ENCODE measurements around the gene ARL5A.

The ARL5A gene

GRCh38 chr2:151769606-151770005 lies 58.6 kb downstream of the ARL5A start:
- no peak overlapping the region for H3K4me3 ChIP-seq (ENCODE audit: low read depth, low read length)
- TF ChIP-seq, protein P1, sequence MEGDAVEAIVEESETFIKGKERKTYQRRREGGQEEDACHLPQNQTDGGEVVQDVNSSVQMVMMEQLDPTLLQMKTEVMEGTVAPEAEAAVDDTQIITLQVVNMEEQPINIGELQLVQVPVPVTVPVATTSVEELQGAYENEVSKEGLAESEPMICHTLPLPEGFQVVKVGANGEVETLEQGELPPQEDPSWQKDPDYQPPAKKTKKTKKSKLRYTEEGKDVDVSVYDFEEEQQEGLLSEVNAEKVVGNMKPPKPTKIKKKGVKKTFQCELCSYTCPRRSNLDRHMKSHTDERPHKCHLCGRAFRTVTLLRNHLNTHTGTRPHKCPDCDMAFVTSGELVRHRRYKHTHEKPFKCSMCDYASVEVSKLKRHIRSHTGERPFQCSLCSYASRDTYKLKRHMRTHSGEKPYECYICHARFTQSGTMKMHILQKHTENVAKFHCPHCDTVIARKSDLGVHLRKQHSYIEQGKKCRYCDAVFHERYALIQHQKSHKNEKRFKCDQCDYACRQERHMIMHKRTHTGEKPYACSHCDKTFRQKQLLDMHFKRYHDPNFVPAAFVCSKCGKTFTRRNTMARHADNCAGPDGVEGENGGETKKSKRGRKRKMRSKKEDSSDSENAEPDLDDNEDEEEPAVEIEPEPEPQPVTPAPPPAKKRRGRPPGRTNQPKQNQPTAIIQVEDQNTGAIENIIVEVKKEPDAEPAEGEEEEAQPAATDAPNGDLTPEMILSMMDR (IDR thresholded peaks at IDR 0.05; ENCODE audit: low read depth, low read length) = no peak

DNA sequence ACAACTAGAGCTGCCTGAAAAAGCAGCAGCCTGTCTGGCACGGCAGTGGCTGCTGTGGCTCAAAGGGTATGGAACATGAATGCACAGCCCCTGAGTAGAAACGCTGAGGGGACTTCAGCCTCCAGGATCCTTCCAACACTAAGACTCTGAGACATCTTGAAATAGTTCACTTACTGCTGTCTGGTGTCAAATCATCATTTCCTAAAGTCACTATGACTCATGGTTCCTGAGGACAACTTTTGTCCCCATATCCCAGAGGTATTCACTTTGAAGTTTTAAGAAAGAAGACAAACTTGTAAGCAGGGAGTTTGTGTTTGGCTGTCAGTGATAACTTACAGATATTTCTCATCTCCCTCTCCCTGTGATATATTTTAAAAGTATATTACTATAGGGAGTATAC lies 60.7 kb downstream of the ARL5A start:
- no peak overlapping the region for H3K4me3 ChIP-seq (ENCODE audit: low read depth, low read length)
- TF ChIP-seq, protein P1 (IDR thresholded peaks at IDR 0.05; ENCODE audit: low read depth, low read length) = no peak

- H3K4me3 ChIP-seq (ENCODE audit: low read depth, low read length) = no peak overlapping the region
- TF ChIP-seq, protein P1 (IDR thresholded peaks at IDR 0.05; ENCODE audit: low read depth, low read length) = no peak
Measured at GRCh38 chr2:151766437-151767153, 61.6 kb downstream of the ARL5A start.

- TF ChIP-seq, protein P1 (IDR thresholded peaks at IDR 0.05; ENCODE audit: low read depth, low read length) = no peak
- H3K4me3 ChIP-seq (ENCODE audit: low read depth, low read length) = no peak overlapping the region
Measured at GRCh38 chr2:151765760-151766410, 62.3 kb downstream of the ARL5A start.

DNA sequence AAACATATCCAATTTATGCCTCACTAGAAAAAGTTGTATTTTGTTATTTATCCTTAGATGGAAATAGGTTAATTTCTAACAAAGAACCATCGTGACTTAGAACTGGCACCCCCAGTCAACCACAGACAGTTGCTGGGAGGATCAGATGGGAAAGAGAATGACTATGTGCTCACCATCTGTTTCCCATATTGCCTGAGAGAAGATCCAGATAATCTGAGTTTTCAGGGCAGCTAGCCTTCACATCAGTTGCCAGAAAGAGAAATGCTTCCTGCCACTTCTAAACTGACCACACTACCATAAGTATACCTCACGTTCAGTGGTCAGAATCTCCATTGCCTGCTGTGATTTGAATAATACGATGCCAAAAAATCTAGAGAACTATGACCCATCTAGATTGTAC lies 65.5 kb downstream of the ARL5A start:
- TF ChIP-seq, protein P1 (IDR thresholded peaks at IDR 0.05; ENCODE audit: low read depth, low read length) = no peak
- H3K4me3 ChIP-seq (ENCODE audit: low read depth, low read length) = no peak overlapping the region

- TF ChIP-seq, protein P1 (IDR thresholded peaks at IDR 0.05; ENCODE audit: low read depth, low read length) = no peak
- no peak overlapping the region for H3K4me3 ChIP-seq (ENCODE audit: low read depth, low read length)
Measured at GRCh38 chr2:151761687-151762086, 66.5 kb downstream of the ARL5A start.

GRCh38 chr2:151761193-151761592 lies 67.0 kb downstream of the ARL5A start:
- TF ChIP-seq, protein P1 (IDR thresholded peaks at IDR 0.05; ENCODE audit: low read depth, low read length) = no peak

More at GRCh38 chr2:151761193-151761592, 67.0 kb downstream of the ARL5A start:
- no peak overlapping the region for H3K4me3 ChIP-seq (ENCODE audit: low read depth, low read length)

Measured in WI38 (cell line).